Small intestine (tissue), 7 donors: ENCODE measurements around the gene AGAP3. TPM values are rescaled to one million over a fixed set of nuclear protein-coding genes. Genes with fewer than 3 reads are reported as not detected.

Experiments
- DNase-seq, 2 donors: peaks; one replicate each; pipeline versions ENCODE4 v3.0.0 to v3.0.0-alpha.2; 2013
- FAIRE-seq: peaks from 2 replicates; lab custom pipeline; 2012; peaks lifted over from hg19 to GRCh38; lab: Jason Lieb, UNC
- H3K27ac ChIP-seq, 3 donors: one replicate each; pipeline ENCODE4 v1.5.1; 2013; ENCODE audit warnings: low read length in 2 of 3, mild to moderate bottlenecking in 2 of 3, control low read depth in 1 of 3, inconsistent platforms in 1 of 3, low read depth in 1 of 3, moderate library complexity in 1 of 3
- H3K27me3 ChIP-seq, 3 donors: one replicate each; pipeline ENCODE4 v1.6.1; 2013; ENCODE audit warnings: low read length in 3 of 3, inconsistent platforms in 1 of 3; ENCODE audit not compliant: control insufficient read depth in 3 of 3, insufficient read depth in 3 of 3
- H3K36me3 ChIP-seq, 3 donors: one replicate each; pipeline ENCODE4 v1.6.1; 2013; ENCODE audit warnings: low read length in 3 of 3, inconsistent platforms in 1 of 3, low read depth in 1 of 3, mild to moderate bottlenecking in 1 of 3, moderate library complexity in 1 of 3; ENCODE audit not compliant: control insufficient read depth in 3 of 3, insufficient read depth in 2 of 3
- H3K4me1 ChIP-seq, 3 donors: one replicate each; pipeline ENCODE4 v1.6.1; 2013; ENCODE audit warnings: low read length in 2 of 3, inconsistent platforms in 1 of 3, low read depth in 1 of 3, mild to moderate bottlenecking in 1 of 3, moderate library complexity in 1 of 3; ENCODE audit not compliant: control insufficient read depth in 3 of 3, insufficient read depth in 2 of 3
- H3K4me3 ChIP-seq, 3 donors: one replicate each; pipeline ENCODE4 v1.5.1; 2013; ENCODE audit warnings: low read length in 3 of 3, control low read depth in 1 of 3, inconsistent platforms in 1 of 3, low read depth in 1 of 3, mild to moderate bottlenecking in 1 of 3, moderate library complexity in 1 of 3
- H3K9me3 ChIP-seq, 2 donors: one replicate each; pipeline ENCODE4 v1.6.1; 2013; ENCODE audit warnings: low read depth in 1 of 2, low read length in 1 of 2; ENCODE audit not compliant: control insufficient read depth in 2 of 2, insufficient read depth in 1 of 2
- WGBS, 3 donors: extraction: QIAGEN DNeasy Blood & Tissue Kit; methylation state at CpG; one replicate each; pipeline ENCODE4 v1.1.7; 2013; 5-methylcytosine and 5-hydroxymethylcytosine counted together
- polyA plus RNA-seq, 4 donors: library from polyadenylated mRNA; stranded (reverse) in 3 of 4; unstranded in 1 of 4; fragments of 200-250 nt in 3 of 4; fragments of 120-200 nt in 1 of 4; gene quantifications; one replicate each; pipeline versions ENCODE4 v1.2.1 to v1.2.3, GENCODE V29; 2013
- donor health status: healthy with polysubstance abuse.
- donor health status: control.
- donor health status: control.
- donor health status: Bipolar disorder and iron deficiency.
- donor health status: healthy.

AGAP3 gene
- polyA plus RNA-seq, 4 donors, result 46.5 to 57.9 (median 54.4) TPM

DNA sequence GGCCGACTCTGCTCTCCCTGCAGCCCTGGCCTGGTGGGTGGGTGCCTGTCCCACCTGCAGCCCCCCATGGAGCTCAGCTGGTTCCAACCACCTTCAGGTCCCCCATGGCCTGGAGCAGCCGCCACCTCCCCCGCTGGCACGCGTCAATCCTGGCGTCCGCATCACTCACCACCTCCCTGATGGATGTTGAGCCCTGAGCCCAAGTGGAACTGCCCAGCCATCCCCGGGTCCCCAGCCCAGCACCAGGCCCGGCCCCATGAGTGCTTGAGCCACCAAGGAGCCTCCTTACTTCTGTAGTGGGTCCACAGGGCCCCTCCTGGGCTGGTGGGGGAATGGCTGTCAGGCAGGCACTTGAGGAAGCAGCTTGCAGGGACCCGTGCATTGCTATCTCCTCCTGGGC is 14.6 kb downstream of the AGAP3 start:
- 90 to 92% (median 91%) methylated on average over 10 of the region's 10 CpGs for WGBS, 3 donors
- Histone ChIP-seq H3K36me3 (peaks cover 0 to 41% (median 0%) of the 10 kb centered on the region in 3 donors), H3K4me3 (no peak overlapping the region), H3K27me3 (no peaks in the 10 kb centered on the region), H3K4me1 (peaks cover 0 to 2% (median 0%) of the 10 kb centered on the region in 3 donors), H3K27ac (no peak overlapping the region), H3K9me3 (no peaks in the 10 kb centered on the region)
- FAIRE-seq, result no peak
- DNase-seq, result no peak

DNA sequence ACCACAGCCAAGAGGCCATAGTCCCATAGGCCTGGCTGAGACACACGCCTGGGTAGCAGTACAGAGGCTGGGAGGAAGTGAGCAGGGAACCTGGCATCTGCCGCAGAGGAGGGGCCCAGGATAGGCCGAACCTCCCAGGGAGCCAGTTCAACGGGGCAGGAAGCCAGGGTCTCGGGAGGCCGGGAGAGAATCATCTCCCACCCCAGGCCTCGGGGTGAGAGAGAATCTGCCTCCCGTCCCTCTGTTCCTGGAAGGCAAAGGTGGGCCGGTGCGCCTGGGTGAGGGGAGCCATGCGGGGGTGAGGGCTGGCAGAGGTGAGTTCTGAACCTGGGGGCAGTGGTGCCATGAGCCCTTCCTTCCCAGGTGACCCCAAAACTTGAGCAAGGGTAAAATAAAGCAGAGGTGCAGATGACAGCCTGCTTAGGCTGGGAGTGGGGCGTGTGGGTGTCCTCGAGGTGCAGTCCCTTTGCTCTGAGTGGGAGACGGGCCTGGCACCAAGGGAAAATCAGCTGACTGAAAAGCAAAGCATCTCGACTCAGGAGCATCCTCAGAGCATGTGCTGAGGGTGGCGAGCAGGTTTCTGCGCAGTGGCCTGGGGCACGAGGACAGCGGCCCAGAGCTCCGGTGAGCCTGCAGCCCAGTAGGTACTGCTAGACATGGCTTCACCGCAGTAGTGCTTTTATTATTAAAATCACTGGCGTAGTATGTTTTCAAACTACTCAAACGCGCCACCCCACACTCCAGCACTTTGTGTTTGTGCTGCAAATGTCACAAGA is 15.5 kb downstream of the AGAP3 start:
- H3K4me1 ChIP-seq, result peaks cover 0 to 2% (median 0%) of the 10 kb centered on the region in 3 donors
- no peaks in the 10 kb centered on the region for H3K27me3 ChIP-seq
- no peak for FAIRE-seq
- H3K27ac ChIP-seq, result no peak overlapping the region
- H3K36me3 ChIP-seq, result peaks cover 0 to 42% (median 0%) of the 10 kb centered on the region in 3 donors
- no peak for DNase-seq
- no peak overlapping the region for H3K4me3 ChIP-seq
- no peaks in the 10 kb centered on the region for H3K9me3 ChIP-seq
- 84 to 92% (median 91%) methylated on average over 24 of the region's 24 CpGs for WGBS, 3 donors

DNA sequence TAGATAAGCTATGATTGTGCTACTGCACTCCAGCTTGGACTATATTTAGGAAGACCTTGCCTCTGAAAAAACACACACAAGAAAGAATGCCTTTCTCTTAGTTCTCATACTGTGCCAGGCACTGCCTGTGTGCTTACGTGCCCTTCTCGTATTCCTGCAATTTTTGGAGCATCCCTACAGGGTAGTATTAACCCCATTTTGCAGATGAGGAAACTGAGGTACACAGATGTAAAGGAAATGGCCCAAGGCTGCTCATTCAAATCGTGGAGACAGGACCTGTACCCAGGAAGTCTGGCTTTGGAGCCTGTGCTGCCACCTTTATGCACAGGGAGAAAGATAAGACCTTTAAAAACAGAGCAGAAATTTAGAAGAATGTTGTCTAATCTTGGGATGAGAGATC is 16.7 kb downstream of the AGAP3 start:
- DNase-seq, result no peak
- H3K4me3 ChIP-seq, result no peak overlapping the region
- H3K27me3 ChIP-seq, result no peaks in the 10 kb centered on the region
- H3K4me1 ChIP-seq, result peaks cover 0 to 2% (median 0%) of the 10 kb centered on the region in 3 donors
- H3K36me3 ChIP-seq, result peaks cover 0 to 37% (median 0%) of the 10 kb centered on the region in 3 donors
- no peak overlapping the region for H3K27ac ChIP-seq
- 79 to 85% (median 80%) methylated on average over 3 of the region's 3 CpGs for WGBS, 3 donors
- no peaks in the 10 kb centered on the region for H3K9me3 ChIP-seq
- no peak for FAIRE-seq

DNA sequence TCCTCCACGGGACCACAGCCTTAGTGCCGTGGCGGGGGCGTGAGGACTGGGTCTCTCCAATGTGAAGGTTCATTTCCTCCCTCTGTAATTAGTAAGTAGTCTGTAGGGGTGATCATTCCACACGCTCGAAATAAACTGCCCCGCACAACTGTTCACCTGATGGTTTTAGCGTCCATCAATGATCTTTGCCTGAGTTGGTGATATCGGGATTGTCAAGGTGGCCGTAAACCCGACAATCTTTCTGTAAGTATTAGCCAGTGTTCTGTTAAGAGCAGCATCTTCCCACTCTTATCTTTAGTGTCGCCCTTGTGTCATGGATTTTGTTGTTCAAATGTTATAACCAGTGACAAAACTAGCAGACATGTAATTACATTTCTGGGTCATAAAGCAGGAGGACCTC is 17.7 kb downstream of the AGAP3 start:
- Histone ChIP-seq H3K36me3 (peaks cover 0 to 36% (median 0%) of the 10 kb centered on the region in 3 donors), H3K27me3 (no peaks in the 10 kb centered on the region), H3K4me3 (no peak overlapping the region), H3K27ac (no peak overlapping the region), H3K4me1 (peaks cover 0 to 2% (median 0%) of the 10 kb centered on the region in 3 donors), H3K9me3 (no peaks in the 10 kb centered on the region)
- WGBS, 3 donors, result 83 to 88% (median 88%) methylated on average over 12 of the region's 12 CpGs
- no peak for DNase-seq
- FAIRE-seq, result no peak

DNA sequence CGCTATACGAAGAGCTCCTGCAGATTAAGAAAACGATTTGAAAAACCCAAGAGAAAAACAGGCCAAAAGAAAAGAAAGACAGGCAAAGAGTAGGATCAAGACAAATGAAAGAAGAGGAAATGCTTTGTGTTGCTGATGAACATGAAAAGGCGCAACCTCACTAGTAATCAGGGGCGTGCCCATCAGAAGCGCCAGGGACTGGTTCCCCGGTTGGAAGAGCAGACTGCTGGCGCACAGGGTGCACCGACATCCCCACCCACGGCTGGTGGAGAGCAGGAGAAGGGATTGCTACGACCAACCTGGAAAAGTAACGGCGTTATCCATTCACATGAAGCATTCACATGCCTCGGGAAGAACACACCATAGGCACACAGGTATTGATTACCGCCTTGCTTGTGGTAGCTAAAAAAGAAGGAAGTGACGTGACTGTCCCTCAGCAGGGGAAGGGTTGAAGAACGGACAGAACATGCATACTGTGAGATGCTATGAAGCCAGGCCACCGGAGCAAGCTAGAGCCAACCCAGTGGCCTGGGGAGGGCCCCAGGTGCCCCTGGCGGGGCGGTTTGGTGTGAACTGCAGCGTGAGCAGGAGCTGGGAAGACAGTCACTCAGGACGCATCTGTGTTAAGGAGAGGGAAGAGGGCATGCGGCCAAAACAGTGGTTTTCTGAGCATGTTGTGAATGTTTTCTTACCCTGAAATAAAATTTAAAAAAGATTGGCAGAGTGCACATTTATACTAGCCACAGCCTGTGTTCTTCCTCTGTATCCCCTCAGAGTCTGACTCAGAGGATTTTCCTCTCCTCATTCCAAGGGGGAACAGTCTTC is 18.3 kb downstream of the AGAP3 start:
- H3K27ac ChIP-seq, result no peak overlapping the region
- no peaks in the 10 kb centered on the region for H3K4me1 ChIP-seq
- no peaks in the 10 kb centered on the region for H3K27me3 ChIP-seq
- DNase-seq (no peak), FAIRE-seq (no peak)
- WGBS, 3 donors, result 78 to 88% (median 85%) methylated on average over 23 of the region's 23 CpGs
- no peaks in the 10 kb centered on the region for H3K9me3 ChIP-seq
- H3K4me3 ChIP-seq, result no peak overlapping the region
- H3K36me3 ChIP-seq, result peaks cover 0 to 36% (median 0%) of the 10 kb centered on the region in 3 donors

DNA sequence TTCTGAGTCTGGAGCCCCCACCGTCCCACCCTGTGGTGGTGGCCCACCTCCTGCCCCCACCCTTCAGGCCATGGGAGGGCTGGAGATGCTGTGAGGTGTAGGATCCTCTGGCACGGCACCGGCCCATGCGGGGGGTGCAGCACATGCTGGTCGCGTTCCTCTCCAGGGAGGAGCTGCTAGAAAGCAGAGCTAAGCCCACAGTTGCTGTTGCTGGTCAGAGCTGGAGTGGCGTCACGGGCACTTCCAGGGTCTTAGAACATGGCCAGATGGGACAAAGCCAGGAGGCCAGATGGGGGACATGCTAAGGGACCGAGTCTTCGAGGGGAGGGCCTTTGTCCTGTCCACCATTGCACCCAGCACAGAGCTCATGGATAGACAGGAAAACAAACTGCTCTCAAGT is 21.6 kb downstream of the AGAP3 start:
- Histone ChIP-seq H3K4me3 (no peak overlapping the region), H3K4me1 (no peaks in the 10 kb centered on the region), H3K36me3 (peaks cover 0 to 25% (median 0%) of the 10 kb centered on the region in 3 donors), H3K27ac (no peak overlapping the region), H3K9me3 (no peaks in the 10 kb centered on the region), H3K27me3 (no peaks in the 10 kb centered on the region)
- no peak for FAIRE-seq
- WGBS, 3 donors, result 89 to 91% (median 90%) methylated on average over 10 of the region's 10 CpGs
- DNase-seq, result no peak

DNA sequence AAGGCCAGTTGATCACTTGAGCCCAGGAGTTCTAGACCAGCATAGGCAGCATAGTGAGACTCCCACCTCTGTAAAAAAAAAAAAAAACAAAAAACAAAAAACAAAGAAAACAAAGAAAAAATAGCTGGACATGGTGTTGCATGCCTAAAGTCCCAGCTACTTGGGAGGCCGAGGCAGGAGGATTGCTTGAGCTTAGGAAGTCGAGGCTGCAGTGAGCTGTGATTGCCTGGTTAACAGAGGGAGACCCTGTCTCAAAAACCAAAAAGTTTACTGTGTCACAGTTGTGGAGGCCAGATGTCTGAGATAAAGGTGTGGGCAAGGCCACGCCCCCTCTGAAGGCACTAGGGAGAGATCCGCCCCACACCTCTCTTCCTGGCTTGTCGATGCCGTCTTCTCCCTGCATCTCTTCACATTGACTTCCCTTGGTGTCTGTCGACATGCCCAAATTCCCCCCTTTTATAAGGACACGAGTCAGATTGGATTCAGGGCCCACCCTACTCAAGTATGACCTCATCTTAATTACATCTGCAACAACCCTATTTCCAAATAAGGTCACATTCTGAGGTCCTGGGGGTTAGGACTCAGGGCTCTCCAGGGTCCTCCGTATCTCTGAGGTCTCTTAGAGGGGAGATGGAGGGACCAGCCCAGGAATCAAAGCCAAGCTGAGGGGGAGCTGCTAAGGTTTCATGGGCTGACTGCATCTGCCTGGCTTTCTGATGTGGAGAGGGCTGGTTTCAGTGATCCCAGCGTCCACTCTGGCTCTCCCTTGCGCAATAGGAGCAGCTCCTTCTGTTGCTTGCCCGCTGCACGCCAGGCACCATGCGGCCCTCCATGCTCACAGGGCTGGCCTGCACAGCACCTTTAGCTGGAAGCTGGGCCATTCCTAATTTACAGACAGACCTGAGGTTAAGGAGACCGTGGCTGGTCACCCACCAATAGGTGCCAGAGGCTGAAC is 23.1 kb downstream of the AGAP3 start:
- DNase-seq (no peak), FAIRE-seq (no peak)
- Histone ChIP-seq H3K36me3 (peaks cover 0 to 38% (median 0%) of the 10 kb centered on the region in 3 donors), H3K4me1 (peaks cover 0 to 10% (median 0%) of the 10 kb centered on the region in 3 donors), H3K27ac (peak overlapping the region in 1 of 3 donors; percentile 62), H3K4me3 (no peak overlapping the region), H3K9me3 (no peaks in the 10 kb centered on the region), H3K27me3 (peaks cover 0 to 5% (median 0%) of the 10 kb centered on the region in 3 donors)
- WGBS, 3 donors, result 72 to 76% (median 74%) methylated on average over 15 of the region's 15 CpGs
